Endometrial microvascular endothelial cells (primary cell): ENCODE measurements around the gene KAT8. TPM values are rescaled to one million over a fixed set of nuclear protein-coding genes. Genes with fewer than 3 reads are reported as not detected.
"Not testable (repeated sequence)": the region's sequence is repeated elsewhere in the genome, so short reads cannot be mapped to it uniquely, and the experiment has no call there.

Source experiments
- in situ Hi-C: cut with HindIII; loops from 2 replicates; pipeline ENCODE4 v1.10.0; 2017; ENCODE audit warnings: low sequenced_read_pairs, low pct_unique_long_range_greater_than_20kb; ENCODE audit errors: inconsistent ontology term
- total RNA-seq: library from RNA; depleted of rRNA; stranded (reverse); fragments of >200 nt; gene quantifications from one replicate; pipeline ENCODE4 v1.2.3, GENCODE V29; 2015; ENCODE audit errors: inconsistent ontology term

Gene KAT8
- total RNA-seq, 1 donor from 2014 or later = 30.1 TPM

DNA sequence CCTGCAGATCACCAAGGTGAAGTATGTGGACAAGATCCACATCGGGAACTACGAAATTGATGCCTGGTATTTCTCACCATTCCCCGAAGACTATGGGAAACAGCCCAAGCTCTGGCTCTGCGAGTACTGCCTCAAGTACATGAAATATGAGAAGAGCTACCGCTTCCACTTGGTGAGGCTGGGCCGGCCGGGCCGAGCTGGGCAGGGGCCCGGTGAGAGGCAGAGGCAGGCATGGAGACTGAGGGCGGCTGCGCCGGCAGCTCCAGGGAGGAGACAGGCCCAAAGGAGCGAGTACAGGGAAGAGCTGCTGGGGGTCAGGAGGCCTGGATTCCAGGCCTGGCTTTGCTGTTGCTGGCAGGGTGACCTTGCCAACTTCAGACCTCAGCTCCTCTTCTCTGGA lies 9.7 kb downstream of the KAT8 start:
- in situ Hi-C loops = no loop called here

DNA sequence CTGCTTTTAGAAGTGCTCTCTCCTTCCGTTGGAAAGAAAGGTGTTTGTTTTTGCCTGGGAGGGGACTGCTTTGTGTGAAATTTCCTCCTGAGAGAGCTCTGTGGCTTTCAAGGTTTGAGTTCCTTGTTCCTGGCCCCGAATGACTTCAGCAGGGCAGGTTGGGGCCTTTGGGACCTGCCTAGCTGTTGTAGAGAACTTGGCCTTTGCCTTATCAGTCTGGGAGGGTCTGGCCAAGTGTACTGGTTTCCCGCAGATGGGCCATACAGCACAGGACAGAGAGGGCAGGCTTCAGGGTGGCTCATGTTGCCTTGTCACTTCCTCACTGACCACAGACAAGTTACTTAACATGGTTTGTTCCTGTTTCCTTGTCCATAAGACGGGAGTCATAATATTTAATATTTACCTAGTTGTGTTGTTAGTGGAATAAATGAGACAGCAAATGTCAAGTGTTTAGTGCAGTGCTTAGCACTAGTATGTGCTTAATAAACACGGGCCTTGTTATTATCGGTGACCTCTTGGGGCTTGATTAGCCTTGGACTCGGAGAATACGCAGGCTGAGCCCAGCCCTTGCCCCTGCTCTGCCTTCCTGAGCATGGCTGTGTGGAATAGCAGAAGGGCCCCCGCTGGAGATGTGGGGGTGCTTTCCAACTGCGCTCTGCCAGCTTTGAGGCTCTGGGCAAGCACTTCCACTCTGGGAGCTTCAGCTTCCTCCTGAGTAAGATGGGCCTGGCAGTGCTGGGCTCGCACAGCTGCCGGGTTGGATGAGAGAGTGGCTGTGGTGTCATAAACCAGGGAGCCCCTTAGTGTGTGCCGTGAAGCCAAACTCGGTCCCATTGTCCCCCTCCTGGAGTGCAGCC lies 11.5 kb downstream of the KAT8 start:
- in situ Hi-C loops = no loop called here

DNA sequence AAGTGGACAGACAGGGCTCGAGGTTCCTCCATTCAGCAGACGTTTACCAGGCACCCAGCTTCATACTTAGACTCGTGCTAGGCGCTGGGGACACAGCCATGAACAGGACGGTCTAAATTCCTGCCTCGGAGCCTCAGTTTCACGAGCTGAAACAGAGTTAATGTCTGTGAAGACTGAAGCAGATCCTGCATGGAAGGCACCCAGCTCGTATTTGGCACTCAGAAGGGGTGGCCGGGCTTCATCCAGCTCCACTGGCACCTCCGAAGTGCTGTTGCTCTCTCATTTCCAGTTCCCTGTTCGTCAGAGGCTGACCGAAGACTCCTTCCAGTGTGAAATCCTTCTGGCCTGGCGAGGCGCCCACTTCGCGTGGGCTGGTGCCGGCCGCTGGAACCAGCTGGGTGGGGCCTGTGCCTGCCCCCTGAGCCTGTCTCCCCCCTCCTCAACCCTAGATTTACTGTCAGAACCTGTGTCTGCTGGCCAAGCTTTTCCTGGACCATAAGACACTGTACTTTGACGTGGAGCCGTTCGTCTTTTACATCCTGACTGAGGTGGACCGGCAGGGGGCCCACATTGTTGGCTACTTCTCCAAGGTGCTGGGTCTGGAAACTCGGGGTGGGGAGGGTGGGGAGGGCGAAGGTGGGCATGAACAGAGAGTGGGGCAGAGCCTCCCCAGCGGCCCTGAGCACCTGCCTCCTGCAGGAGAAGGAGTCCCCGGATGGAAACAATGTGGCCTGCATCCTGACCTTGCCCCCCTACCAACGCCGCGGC lies 12.3 kb downstream of the KAT8 start:
- in situ Hi-C loops = no loop called here

DNA sequence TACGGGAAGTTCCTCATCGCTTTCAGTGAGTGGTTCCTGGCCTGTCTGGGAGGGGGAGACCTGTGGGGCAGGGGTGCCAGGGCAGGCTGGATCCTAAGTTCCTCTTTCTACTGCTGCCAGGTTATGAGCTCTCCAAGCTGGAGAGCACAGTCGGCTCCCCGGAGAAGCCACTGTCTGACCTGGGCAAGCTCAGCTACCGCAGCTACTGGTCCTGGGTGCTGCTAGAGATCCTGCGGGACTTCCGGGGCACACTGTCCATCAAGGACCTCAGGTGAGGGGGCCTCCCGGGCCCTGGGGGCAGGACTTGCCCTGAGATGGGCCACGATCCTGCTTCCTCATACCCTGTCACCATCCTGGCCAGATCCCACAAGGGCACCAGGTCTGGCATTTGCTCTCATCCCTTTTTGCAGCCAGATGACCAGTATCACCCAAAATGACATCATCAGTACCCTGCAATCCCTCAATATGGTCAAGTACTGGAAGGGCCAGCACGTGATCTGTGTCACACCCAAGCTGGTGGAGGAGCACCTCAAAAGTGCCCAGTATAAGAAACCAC lies 12.9 kb downstream of the KAT8 start:
- in situ Hi-C loops = no loop called here

DNA sequence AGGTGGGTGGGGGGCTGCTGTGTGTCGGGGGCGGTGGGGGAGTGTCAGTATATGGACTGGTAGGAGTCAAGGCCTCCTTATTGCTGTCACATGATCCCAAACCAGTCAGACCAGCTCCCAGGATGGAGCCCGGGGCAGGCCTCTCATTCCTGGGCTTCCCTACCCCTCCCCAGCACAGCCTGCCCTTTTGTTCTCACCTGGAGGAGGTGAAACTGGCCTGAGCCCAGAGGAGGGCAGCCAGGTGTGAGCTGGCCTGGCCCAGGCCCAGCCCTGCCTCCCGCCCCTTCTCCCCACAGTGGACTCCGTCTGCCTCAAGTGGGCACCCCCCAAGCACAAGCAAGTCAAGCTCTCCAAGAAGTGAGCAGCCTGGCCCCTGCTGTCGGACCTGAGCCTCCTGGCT lies 13.4 kb downstream of the KAT8 start:
- in situ Hi-C loops = no loop called here

DNA sequence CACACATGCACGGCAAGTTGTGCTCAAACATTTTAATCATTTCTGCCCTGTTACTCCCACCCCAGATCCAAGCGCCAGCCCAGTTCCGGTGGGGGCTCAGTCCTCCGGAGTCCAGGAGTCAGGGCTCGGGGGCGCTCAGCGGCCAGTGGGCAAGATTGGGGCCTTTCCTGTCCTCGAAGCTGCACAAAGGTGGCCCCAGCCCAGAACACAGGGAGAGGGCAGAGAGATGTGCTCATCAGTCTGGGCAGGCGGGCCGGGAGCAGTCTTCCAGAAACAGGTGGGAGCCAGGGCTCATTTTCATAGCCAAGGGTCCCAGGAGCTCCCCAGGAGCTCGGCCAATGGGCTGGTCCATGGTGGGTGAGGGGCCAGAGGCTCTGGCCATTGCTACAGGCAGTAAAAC lies 14.0 kb downstream of the KAT8 start:
- in situ Hi-C loops = no loop called here

DNA sequence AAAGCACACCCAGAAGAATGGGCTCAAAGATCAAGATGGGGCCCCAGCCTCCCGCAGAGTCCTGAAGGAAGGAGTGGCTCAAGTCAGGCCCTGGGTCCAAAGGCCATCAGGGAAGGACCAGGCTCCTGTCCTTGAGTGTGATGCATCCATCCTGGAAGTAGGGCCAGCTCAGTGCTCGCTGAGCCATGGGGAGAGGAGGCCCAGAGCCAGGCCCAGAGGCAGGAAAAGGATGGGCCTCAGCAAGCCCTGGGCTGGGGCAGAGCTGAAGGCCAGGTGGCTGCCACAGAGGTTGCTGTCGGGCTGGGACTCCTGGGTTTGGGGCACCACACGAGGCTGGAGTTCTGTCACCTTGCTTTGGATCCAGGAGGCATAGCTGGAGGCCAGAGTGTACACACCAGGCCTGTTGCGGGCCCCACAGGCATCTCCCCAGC lies 14.4 kb downstream of the KAT8 start:
- in situ Hi-C loops = no loop called here

DNA sequence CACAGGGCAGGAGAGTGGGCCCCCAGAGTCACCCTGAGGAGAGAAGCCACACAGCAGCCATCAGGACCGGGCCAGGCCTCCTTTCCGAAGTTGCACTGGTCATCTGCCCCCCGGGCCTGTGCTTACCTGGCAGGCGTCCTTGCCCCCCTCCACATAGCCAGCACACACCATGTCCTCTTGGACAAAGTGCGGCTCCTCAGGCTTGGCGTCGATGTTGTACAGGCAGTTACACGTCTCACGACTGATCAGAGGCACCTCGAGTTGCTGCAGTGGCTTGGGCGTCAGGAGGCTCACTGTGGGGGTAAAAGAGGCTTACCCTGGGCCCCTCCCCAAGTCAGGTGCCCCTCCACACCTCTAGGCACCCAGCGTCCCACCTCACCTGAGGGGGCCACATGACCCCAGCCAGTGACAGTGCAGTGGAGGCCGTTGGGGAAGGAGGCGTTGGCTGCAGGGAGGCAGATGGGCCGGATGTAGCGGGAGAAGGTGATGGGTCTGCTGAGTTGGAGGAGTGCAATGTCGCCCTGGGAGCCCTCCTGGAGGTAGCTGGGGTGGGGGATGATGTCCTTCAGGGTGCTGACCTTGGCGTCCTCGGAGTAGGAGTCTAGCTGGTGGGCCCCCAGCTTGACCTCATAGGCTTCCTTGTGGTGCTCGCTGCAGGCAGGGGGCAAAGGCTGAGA lies 15.0 kb downstream of the KAT8 start:
- in situ Hi-C loops = no loop called here

DNA sequence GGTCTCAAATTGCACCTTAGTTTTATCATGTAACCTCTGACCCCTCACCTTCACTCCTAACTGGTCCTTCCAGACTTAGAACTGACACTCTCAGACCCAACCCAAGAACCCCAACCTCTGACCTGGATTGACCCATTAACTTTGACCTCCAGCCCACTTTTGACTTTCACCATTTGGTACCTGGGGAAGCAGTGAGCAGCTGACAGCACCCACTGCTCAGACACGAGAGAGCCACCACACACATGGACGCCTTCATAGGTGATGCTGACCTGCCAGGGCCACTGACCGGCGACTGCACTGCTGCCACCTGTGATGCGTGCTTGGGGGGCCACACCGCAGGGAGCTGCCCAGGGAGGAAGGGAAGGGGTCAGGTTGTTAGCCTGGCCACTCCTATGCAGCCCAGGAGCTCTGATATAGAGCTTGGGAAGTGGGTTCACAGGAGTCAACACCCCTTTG lies 15.6 kb downstream of the KAT8 start:
- in situ Hi-C loops = no loop called here

DNA sequence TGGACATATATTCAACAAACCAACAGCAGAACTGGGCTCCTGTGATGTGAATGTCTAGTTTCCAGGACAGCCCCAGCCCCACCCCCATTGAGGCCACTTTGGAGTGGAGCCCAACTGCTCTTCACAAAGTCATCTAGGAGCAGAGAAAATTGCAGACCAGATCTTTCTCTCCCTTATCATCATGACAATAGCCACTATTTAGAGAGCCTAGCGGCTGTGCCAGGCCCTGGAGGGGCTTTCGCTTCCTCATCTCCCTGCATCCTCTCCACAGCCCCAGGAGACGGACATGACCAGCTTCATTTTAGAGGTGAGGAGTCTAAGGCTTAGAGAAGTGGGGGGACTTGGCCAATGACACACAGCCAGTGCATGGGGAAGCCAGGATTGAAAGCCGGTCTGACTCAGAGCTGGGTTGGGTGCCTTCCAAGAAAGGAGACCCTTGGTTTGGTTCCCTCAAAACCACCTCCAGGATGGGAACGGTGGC lies 16.7 kb downstream of the KAT8 start:
- in situ Hi-C loops = no loop called here

DNA sequence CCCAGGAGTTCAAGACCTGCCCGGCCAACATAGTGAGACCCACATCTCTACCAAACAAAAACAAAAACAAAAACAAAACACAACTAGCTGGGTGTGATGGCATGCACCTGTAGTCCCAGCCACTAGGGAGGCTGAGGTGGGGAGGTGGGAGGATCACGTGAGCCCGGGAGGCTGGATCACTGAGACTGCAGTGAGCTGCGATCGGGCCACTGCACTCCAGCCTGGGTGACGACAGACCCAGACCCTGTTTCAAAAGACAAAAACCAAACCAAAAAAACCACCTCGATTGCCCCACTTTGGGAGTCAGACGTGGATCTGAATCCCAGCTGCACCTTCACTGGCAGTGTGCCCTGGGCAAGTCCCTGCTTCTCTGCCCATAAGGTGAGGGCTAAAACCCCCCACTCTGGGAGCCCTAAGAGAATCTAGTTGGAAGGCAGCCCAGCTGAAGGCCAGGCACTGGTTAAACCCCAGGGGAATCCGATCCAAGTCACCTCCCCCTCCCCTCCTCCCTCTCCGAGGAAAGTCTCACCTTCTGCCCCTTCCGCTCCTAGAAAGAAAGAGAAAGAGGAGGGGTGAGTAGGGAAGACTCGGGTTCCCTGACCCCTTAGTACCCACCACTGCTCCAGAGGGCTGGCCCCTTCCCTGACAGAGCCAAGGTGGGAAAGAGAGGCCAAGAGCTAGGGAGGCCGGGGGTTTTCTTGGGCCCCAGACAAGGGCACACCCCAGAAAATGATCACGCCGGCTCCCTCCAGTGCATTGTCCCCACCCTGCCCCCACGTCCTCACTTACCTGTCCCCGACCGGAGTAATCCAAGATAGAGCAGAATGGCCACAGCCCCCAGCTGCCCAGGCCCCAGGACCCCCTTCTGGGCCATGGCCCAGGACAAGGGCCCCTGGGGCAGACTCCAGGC lies 17.4 kb downstream of the KAT8 start:
- in situ Hi-C loops = no loop called here

DNA sequence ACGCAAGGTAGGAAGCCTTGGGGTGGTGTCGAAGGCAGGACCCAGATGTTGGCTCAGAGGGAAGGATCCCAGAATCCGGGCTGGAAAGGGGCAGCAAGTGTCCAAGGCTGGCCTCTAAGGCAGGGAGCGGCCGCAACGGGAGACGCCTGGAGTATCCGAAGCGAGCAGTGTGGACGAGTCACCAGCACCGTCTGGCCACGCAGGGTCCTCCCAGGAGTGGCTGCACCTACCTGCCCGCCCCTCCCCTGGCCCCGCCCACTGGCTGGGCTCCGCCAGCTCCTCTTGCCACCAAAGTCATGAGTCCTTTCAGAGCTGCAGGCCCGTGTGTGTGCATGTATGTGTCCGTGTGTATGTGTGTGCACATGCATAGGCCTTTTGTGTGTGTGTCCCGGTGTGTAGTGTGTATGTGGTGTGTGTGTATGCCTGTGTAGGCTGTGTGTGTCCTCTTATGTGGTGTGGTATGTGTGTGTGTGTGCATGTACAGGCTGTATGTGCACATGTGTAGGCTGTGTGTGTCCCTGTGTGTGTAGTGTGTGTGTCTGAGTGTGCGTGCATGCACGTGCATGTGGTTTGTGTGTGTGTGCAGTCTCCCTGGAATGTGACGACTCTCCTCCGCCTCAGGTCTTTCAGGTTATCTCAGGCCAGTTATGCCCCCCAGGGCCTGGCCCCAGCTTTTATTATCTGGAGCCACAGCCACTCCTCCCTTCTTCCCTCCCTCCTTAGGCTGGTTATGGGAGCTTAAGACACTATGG lies 18.2 kb downstream of the KAT8 start, which contains the start of gene PRSS8:
Gene PRSS8, minus strand, starts transcription at position 193 of the 752 bp plus-strand sequence. CDS start 229 bp downstream, outside the sequence.
- in situ Hi-C loops = no loop called here

DNA sequence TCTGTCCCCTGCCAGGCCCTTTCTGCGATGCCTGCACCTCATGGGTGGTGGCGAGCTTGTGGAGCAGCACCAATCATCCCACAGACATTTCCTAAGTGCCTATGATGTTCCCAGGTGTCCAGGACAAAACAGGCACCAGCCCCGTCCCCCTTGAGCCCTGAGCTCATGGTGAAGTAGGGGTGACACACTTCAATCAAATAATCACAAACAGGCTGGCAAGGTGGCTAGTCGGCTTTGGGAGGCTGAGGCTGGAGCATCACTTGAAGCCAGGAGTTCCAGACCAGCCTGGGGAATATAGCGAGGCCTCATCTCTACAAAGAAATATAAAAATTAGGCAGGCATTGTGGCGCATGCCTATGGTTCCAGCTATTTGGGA lies 18.8 kb downstream of the KAT8 start:
- in situ Hi-C loops = no loop called here

DNA sequence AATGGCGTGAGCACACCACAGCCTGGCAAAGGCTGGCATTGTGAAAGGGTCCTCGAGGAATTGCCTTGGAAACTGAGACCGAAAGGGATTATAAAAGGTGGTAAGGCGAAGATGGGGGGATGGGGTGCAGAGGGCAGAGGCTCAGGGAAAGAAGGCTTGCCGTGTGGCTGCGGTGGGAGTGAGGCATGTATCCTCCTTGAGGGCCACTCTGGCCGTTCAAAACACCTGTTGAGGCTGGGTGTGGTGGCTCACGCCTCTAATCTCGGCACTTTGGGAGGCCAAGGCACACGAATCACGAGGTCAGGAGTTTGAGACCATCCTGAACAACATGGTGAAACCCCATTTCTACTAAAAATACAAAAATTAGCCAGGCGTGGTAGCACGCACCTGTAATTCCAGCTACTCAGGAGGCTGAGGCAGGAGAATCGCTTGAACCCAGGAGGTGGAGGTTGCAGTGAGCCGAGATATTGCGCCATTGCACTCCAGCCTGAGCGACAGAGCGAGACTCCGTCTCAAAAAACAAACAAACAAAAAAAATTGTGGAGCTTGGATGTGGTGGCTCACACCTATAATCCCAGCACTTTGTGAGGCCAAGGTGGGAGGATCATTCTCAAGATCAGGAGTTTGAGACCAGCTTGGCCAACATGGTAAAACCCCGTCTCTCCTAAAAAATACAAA lies 19.5 kb downstream of the KAT8 start:
- in situ Hi-C loops = not testable (repeated sequence)

DNA sequence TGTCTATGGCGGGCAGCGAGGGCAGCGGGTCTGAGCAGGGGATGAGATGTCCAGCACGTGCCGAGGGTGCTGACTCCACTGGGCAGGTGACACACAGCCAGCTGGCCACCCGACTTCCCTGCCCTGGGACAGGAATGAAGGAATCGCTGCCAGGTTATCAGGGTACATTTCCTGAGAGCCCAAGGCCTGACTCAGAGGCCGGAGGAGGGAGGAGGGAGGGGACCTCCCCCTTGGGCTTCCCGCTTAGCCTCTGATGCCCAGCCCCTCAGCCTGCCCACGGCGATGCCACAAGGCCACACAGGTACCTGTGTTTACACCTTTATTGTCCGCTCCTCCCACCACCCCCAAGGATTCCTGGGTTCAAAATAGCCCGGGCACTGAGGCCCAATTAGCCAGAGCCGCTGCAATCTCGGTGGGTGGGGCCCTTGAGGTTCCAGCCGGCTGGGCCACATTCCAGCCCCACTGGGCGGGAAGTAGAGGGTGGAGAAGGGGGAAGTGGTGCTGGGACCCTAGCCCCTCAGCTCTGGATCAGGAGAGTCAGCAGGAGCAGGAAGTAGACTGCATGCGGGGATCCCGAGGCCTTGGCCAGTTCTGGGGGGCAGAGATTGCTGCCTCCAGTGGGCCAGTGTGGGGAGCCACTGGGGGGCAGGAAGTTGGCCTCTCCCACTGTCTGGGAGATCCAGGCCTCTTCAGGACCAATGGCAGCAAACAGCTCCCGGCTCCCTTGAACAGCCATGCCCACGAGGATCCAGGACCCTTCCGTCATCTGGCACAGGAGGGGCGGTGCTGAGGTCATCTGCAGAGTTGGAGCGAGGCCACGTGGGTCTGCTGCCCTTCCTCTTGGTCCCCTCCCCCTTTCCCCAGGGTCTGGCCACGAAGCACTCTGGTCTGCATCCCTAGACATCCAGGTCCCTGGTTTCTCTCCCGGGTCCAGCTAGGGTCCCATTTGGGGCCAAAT lies 21.4 kb downstream of the KAT8 start:
- in situ Hi-C loops = no loop called here

DNA sequence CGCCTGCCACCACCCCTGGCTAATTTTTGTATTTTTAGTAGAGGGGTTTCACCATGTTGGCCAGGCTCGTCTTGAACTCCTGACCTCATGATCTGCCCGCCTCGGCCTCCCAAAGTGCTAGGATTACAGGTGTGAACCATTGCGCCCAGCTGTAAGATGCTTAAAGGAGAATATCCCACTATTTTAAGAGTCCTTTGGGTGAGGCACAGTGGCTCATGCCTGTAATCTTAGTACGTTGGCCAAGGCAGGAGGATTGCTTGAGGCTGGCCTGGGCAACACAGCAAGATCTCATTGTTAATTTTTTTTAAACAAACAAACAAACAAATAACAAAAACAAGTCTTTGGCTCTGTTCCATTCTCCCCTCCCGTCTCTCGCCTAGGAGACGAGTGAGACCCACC lies 23.6 kb downstream of the KAT8 start:
- in situ Hi-C loops = not testable (repeated sequence)
